Progenitor cell of endocrine pancreas (in vitro differentiated cells): ENCODE data around the gene GRAMD1B. TPM values are rescaled to one million over a fixed set of nuclear protein-coding genes. Genes with fewer than 3 reads are reported as not detected.
"Not testable (repeated sequence)": the region's sequence is repeated elsewhere in the genome, so short reads cannot be mapped to it uniquely, and the experiment has no call there.

ENCODE experiments used
- DNase-seq: peaks from one replicate; pipeline ENCODE4 v3.0.0; 2021; ENCODE audit warnings: low spot score; ENCODE audit not compliant: unreplicated experiment
- H3K27ac Mint-ChIP-seq: 2 replicates; pipeline ENCODE4 v1.8.0; 2021; ENCODE audit warnings: mild to moderate bottlenecking, moderate library complexity, mixed read lengths
- H3K27me3 Mint-ChIP-seq: 2 replicates; pipeline ENCODE4 v1.8.0; 2021; ENCODE audit warnings: mixed read lengths
- H3K36me3 Mint-ChIP-seq: 2 replicates; pipeline ENCODE4 v1.8.0; 2022; ENCODE audit warnings: mixed read lengths; ENCODE audit not compliant: insufficient read depth
- H3K4me1 Mint-ChIP-seq: 2 replicates; pipeline ENCODE4 v1.8.0; 2021; ENCODE audit warnings: low read depth, mixed read lengths
- H3K4me3 Mint-ChIP-seq: 2 replicates; pipeline ENCODE4 v1.8.0; 2021; ENCODE audit warnings: low read depth, mild to moderate bottlenecking, moderate library complexity, mixed read lengths
- H3K9me3 Mint-ChIP-seq: 2 replicates; pipeline ENCODE4 v1.8.0; 2021; ENCODE audit warnings: low read depth, mixed read lengths
- total RNA-seq: library from RNA; stranded (reverse); gene quantifications from 2 replicates; pipeline ENCODE4 v1.2.1, GENCODE V29; 2021
- TF ChIP-seq, protein P1 (sequence below): fragments of 200-600 bp; sonication (generic); IDR thresholded peaks from one replicate; pipeline ENCODE4 v1.5.0; 2021; ENCODE audit warnings: antibody characterized with exemption, mild to moderate bottlenecking; ENCODE audit not compliant: unreplicated experiment

GRAMD1B gene
- total RNA-seq, 1 donor from 2014 or later = 4.5 TPM

DNA sequence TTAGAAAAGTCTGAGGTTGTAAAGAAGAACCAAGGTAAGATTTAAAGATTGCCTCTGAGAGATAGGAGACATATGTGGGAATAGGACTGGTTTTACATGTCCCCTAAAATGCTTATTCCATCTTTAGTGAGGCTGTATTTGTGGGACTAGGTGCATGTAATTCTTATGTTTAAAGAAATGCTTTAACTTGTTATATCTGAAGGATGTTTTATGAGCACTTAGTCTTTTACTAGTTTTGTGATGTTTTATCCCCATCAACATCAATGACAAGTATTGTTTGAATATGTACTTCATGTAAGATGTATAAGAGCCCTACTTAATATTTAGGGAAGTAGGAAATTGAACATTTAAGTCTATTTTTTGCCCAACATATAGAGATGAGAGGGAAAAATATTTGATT, 24.7 kb downstream of the GRAMD1B start:
- Mint-ChIP-seq H3K36me3 (no peaks in the 10 kb centered on the region), H3K27me3 (no peaks in the 10 kb centered on the region), H3K4me1 (no peaks in the 10 kb centered on the region), H3K27ac (no peak overlapping the region), H3K9me3 (no peaks in the 10 kb centered on the region), H3K4me3 (no peak overlapping the region)
- TF ChIP-seq, protein P1, sequence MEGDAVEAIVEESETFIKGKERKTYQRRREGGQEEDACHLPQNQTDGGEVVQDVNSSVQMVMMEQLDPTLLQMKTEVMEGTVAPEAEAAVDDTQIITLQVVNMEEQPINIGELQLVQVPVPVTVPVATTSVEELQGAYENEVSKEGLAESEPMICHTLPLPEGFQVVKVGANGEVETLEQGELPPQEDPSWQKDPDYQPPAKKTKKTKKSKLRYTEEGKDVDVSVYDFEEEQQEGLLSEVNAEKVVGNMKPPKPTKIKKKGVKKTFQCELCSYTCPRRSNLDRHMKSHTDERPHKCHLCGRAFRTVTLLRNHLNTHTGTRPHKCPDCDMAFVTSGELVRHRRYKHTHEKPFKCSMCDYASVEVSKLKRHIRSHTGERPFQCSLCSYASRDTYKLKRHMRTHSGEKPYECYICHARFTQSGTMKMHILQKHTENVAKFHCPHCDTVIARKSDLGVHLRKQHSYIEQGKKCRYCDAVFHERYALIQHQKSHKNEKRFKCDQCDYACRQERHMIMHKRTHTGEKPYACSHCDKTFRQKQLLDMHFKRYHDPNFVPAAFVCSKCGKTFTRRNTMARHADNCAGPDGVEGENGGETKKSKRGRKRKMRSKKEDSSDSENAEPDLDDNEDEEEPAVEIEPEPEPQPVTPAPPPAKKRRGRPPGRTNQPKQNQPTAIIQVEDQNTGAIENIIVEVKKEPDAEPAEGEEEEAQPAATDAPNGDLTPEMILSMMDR = no peak
- no peak for DNase-seq

DNA sequence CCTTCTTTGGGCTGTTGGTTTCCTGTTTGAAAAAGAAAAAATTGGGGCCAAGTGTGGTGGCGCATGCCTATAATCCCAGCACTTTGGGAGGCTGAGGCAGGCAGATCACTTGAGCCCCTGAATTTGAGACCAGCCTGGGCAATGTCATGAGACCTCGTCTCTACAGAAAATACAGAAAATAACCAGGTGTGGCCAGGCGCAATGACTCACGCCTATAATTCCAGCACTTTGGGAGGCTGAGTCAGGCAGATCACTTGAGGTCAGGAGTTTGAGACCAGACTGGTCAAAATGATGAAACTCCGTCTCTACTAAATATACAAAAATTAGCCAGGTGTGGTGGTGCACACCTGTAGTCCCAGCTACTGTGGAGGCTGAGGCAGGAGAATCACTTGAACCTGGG, 26.4 kb downstream of the GRAMD1B start:
- H3K9me3 Mint-ChIP-seq, H3K4me3 Mint-ChIP-seq, H3K4me1 Mint-ChIP-seq, H3K27ac Mint-ChIP-seq, H3K27me3 Mint-ChIP-seq, DNase-seq, H3K36me3 Mint-ChIP-seq: not testable (repeated sequence)

DNA sequence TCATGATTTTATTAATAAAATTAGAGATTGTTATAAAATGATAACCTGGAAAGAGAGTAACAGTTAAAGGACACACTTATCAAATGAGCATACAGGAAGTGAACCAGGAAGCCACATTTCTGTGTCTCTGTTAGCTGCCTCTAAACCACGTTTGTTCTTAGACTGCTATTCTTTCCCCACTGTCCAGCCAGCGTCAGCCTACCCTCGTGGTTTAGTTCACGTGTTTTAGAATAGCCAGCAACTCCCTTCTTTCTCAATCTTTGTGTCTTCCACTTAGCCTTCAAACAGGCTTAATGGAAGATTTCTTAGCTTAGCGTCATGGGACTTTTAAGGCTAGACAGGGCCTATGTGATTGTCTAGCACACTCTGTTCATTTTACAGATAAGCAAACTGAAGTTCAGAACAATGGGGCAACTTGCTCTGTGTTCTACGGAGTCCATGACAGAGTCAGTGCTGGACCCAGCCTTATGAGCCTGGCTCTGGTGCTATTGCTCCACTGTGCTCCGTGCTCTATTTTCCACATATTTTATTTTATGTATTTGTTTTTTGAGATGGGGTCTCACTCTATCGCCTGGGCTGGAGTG, 27.2 kb downstream of the GRAMD1B start:
- DNase-seq = no peak
- H3K4me3 Mint-ChIP-seq = no peak overlapping the region
- H3K4me1 Mint-ChIP-seq = no peaks in the 10 kb centered on the region
- no peaks in the 10 kb centered on the region for H3K36me3 Mint-ChIP-seq
- no peak overlapping the region for H3K27ac Mint-ChIP-seq
- TF ChIP-seq, protein P1 = no peak
- H3K27me3 Mint-ChIP-seq = no peaks in the 10 kb centered on the region
- no peaks in the 10 kb centered on the region for H3K9me3 Mint-ChIP-seq

DNA sequence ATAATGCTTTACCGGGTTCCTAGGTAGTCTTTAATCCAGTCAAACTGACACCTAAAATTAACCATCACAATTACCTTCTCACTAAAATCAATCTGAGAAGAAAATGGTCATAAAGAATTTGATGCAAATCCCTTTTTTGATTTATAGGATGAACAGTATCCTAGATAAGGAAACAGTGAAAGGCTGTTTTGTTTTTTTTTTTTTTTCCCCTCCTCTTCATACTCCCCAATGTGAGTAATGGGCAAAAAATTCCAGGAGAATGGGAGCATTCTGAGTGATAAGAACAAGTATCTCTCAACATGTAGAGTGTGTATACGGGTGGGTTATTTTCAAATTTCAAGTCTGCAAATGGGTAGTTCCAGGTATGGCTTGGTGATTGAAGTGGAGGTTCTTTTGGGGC, 28.4 kb downstream of the GRAMD1B start:
- TF ChIP-seq, protein P1 = no peak
- Mint-ChIP-seq H3K27ac (no peak overlapping the region), H3K27me3 (no peaks in the 10 kb centered on the region), H3K9me3 (no peaks in the 10 kb centered on the region), H3K36me3 (no peaks in the 10 kb centered on the region), H3K4me3 (no peak overlapping the region), H3K4me1 (no peaks in the 10 kb centered on the region)
- no peak for DNase-seq

DNA sequence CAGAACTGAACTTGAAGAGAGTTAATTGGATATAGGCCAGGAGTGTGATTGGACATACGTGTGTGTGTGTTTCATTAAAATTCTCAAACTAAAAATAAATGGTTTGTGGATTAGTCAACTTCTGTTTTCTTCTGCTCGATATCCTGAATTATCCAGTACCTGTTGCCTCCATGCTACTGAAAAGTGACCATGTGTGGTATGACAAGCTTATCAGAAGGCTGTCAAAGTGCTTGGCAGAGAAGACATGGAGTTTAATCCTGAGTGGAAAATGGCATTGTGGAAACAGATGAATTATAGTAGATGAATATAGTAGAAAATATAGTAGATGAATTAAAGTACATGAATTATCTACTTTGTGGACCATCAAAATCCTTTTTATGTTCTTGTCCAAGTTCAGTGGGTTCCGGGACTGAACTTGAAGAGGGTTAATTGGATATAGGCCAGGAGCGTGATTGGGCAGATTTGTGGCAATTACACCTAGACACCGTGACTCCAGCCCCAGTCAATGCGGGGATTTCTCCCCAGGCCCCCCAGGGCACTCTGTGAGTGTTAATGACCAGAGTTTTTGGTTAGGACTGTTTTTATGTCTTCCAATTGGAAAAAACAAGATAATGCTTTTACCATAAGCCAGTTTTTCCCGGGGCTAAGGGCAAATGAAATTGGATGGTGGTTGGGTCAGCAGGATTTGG, 30.1 kb downstream of the GRAMD1B start:
- H3K4me1 Mint-ChIP-seq = no peaks in the 10 kb centered on the region
- no peak overlapping the region for H3K27ac Mint-ChIP-seq
- no peak overlapping the region for H3K4me3 Mint-ChIP-seq
- no peaks in the 10 kb centered on the region for H3K9me3 Mint-ChIP-seq
- no peaks in the 10 kb centered on the region for H3K27me3 Mint-ChIP-seq
- no peaks in the 10 kb centered on the region for H3K36me3 Mint-ChIP-seq
- TF ChIP-seq, protein P1 = no peak
- DNase-seq = no peak

DNA sequence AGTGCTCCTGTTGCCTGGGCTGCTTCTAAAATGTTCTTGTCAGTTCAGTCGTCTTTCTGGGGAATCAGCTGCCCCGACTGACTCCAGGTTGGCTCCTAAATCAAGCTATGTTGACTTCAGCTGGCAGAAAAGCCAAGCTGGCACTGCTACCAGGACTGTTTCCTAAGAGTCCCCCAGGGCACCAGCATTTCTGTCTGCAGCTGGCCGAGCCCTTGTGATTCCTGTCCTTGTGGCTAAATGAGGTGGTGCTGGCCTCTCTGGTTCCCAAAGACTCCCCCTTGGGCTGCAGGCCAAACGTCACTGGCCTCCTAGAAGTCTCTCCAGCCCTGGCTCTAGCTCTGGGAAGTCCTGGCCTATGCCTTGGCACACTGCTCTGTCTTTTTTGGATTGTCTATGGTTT, 31.1 kb downstream of the GRAMD1B start:
- Mint-ChIP-seq H3K27ac (peak overlapping the region; percentile 65), H3K36me3 (no peaks in the 10 kb centered on the region), H3K4me3 (no peak overlapping the region), H3K9me3 (no peaks in the 10 kb centered on the region), H3K27me3 (no peaks in the 10 kb centered on the region), H3K4me1 (no peaks in the 10 kb centered on the region)
- no peak for DNase-seq
- TF ChIP-seq, protein P1 = no peak

DNA sequence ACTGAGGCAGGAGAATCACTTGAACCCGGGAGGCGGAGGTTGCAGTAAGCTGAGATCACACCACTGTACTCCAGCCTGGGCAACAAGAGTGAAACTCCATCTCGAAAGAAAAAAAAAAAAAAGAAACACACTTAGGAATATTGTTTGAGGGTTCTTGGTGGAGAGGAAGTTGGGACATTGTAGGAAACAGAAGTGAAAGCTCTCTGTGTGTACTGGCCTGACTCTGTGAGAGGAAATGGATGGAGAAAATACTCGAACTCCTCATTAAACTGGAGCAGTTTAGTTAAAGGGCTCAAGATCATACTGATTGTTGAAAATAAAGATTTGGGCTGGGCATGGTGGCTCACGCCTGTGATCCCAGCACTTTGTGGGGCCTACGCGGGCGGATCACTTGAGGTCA, 35.6 kb downstream of the GRAMD1B start:
- not testable (repeated sequence) for H3K27ac Mint-ChIP-seq, H3K9me3 Mint-ChIP-seq, H3K4me1 Mint-ChIP-seq, DNase-seq, H3K4me3 Mint-ChIP-seq, H3K36me3 Mint-ChIP-seq, H3K27me3 Mint-ChIP-seq

DNA sequence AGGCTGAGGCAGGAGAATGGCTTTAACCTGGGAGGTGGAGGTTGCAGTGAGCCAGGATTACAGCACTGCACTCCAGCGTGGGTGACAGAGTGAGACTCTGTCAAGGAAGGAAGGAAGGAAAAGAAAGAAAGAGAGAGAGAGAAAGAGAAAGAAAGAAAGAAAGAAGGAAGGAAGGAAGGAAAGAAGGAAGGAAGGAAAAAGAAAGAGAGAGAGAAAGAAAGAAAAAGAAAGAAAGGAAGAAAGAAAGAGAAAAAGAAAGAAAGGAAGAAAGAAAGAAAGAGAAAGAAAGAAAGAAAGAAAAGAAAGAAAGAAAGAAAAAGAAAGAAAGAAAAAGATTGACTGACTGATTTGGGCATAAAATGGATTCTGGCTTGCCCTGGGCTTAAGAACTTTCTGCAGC, 36.1 kb downstream of the GRAMD1B start:
- not testable (repeated sequence) for H3K9me3 Mint-ChIP-seq, H3K4me3 Mint-ChIP-seq, H3K36me3 Mint-ChIP-seq, DNase-seq, H3K4me1 Mint-ChIP-seq, H3K27me3 Mint-ChIP-seq, H3K27ac Mint-ChIP-seq
